GM19372 (cell line): ENCODE measurements around the gene PTPN6.

Source experiments
- ATAC-seq: cut with Tn5 transposase; IDR thresholded peaks from one replicate; pipeline ENCODE4 v1.9.1; 2021; ENCODE audit warnings: mild to moderate bottlenecking, low read depth, moderate library complexity; ENCODE audit not compliant: unreplicated experiment

PTPN6 gene

DNA sequence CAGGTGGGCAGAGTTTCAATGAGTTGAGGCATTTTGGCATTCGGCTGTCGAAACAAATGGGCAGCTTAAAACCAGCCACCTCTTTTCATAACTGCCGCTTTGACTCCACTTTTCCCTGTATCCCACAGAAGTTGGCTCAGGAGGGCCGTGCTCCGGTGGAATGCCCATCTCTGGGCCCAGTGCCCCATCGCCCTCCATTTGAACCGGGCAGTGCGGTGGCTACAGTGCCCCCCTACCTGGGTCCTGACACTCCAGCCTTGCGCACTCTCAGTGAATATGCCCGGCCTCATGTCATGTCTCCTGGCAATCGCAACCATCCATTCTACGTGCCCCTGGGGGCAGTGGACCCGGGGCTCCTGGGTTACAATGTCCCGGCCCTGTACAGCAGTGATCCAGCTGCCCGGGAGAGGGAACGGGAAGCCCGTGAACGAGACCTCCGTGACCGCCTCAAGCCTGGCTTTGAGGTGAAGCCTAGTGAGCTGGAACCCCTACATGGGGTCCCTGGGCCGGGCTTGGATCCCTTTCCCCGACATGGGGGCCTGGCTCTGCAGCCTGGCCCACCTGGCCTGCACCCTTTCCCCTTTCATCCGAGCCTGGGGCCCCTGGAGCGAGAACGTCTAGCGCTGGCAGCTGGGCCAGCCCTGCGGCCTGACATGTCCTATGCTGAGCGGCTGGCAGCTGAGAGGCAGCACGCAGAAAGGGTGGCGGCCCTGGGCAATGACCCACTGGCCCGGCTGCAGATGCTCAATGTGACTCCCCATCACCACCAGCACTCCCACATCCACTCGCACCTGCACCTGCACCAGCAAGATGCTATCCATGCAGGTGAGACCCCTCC is 12.6 kb upstream of the PTPN6 start:
- ATAC-seq = no peak

DNA sequence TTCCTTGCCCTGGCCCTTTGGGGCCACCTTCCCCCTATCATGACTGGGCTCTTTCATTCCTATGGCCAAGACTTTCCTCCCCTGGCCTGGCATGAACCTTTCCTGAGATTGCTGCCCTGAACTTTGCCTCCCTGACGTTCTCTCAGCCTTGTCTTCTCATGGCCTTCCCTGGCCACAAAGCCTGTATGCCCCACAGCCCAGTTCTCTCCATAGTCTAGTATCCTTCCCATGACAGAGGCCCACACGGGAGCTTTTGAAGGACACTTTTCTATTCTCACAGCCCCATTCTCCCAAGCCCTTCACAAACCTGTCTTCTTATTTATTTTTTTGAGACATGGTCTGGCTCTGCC is 12.0 kb upstream of the PTPN6 start:
- ATAC-seq = no peak

DNA sequence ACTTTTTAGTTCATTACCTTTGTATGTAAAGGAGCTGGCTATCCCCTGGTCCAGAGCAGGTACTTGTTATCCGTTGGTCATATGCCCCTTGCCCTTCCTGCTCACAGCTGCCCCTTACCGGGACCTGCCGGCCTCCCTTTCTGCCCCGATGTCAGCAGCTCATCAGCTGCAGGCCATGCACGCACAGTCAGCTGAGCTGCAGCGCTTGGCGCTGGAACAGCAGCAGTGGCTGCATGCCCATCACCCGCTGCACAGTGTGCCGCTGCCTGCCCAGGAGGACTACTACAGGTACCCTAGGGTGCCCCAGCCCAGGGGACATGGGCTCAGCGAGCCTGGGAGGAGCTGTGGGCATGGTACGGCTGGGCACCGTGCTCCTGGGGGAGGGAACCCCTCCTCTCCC is 9.9 kb upstream of the PTPN6 start:
- no peak for ATAC-seq

DNA sequence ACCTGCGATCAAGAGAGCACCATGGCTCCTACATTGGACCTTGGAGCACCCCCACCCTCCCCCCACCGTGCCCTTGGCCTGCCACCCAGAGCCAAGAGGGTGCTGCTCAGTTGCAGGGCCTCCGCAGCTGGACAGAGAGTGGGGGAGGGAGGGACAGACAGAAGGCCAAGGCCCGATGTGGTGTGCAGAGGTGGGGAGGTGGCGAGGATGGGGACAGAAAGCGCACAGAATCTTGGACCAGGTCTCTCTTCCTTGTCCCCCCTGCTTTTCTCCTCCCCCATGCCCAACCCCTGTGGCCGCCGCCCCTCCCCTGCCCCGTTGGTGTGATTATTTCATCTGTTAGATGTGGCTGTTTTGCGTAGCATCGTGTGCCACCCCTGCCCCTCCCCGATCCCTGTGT is 9.4 kb upstream of the PTPN6 start:
- ATAC-seq = no peak

DNA sequence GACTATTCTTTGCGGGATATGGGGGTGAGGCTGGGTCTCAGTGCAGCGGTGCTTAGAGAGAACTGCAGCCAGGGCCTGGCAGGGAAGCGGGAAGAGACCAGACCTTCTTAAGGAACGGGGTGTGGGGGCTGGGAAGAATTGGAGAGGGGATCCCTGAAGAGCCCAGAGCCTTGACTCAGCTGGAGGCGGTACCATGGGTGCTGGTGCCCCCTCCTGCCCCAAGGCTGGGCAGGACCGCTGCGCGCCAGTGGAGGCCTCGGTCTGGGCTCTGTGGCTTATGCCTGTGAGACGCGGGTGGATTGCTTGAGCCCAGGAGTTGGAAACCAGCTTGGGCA is 8.9 kb upstream of the PTPN6 start:
- ATAC-seq = no peak

DNA sequence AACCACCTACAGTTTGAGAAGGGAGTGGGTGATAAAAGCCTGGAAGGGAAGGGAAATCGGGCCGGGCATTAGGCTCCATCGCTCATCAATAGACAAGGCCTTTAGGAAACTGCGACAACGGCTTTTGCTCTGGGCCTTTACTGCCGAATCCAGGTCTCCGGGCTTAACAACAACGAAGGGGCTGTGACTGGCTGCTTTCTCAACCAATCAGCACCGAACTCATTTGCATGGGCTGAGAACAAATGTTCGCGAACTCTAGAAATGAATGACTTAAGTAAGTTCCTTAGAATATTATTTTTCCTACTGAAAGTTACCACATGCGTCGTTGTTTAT is 7.8 kb upstream of the PTPN6 start:
- ATAC-seq = peak; percentile 17

DNA sequence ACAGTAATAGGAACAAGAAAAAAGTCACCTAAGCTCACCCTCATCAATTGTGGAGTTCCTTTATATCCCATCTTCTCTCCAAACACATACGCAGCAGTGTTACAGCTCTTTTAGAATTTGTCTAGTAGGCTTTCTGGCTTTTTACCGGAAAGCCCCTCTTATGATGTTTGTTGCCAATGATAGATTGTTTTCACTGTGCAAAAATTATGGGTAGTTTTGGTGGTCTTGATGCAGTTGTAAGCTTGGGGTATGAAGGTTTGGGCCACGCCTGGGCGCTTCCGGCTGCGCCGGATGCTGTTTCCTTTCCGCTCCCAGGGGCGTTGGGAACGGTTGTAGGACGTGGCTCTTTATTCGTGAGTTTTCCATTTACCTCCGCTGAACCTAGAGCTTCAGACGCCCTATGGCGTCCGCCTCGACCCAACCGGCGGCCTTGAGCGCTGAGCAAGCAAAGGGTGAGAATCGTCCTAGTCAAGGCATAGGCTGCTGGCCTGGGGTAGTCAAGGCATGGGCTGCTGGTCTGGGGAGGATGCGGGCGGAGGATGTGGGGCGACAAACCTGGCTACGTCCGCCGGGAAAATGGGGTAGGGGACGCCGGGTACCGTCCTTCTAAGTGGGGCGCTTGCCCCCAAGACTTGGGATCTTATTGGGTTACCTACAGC is 7.3 kb upstream of the PTPN6 start, which contains the start of the genes C12orf57 and RNU7-1:
Gene C12orf57 (plus strand): TSS at position 301 of the 659 bp plus-strand sequence. CDS start 100 bp downstream, at position 401.
Gene RNU7-1 (plus strand): TSS at position 95 of the 659 bp plus-strand sequence.
- peak; percentile 48 for ATAC-seq

DNA sequence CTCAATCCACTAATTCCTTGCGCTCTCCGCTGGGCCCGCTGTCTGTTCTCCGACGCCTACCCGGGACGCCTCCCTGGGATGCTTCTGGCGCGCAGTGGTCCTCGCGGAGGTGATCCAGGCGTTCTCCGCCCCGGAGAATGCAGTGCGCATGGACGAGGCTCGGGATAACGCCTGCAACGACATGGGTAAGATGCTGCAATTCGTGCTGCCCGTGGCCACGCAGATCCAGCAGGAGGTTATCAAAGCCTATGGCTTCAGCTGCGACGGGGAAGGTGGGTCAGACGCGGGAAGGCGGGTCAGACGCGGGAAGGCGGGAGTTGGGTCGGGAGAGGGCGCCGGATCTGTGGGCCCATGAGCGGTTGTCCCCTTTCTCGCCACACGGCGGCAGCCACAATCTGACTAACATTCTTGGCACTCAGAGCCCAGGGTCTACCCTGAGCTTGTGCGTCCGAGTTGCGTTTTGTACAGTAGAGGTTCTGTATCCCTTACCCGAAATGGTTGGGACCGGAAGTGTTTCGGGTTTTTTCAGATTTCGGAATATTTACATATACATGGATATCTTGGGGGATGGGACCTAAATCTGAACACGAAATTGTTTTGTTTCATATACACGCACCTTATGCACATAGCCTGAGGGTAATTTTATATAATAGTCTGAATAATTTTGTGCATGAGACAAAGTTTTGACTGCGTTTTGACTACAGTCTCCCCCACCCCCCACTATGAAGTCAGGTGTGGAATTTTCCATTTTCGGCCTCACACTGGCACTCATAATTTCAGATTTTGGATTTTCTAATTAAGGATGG is 6.6 kb upstream of the PTPN6 start:
- peak; percentile 35 for ATAC-seq

DNA sequence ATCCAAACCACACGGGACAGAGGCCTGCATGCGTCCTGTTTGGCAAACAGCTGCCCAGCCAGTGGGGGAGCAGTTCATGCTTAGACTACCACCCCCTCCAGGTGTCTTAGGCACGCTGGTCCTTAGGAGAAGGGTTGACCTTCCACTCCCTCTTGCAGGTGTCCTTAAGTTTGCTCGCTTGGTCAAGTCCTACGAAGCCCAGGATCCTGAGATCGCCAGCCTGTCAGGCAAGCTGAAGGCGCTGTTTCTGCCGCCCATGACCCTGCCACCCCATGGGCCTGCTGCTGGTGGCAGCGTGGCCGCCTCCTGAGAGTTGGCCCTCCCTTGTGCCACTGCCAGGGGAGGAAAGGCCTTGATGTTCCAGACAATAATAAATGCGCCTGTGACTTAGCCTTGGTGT is 5.5 kb upstream of the PTPN6 start:
- no peak for ATAC-seq

DNA sequence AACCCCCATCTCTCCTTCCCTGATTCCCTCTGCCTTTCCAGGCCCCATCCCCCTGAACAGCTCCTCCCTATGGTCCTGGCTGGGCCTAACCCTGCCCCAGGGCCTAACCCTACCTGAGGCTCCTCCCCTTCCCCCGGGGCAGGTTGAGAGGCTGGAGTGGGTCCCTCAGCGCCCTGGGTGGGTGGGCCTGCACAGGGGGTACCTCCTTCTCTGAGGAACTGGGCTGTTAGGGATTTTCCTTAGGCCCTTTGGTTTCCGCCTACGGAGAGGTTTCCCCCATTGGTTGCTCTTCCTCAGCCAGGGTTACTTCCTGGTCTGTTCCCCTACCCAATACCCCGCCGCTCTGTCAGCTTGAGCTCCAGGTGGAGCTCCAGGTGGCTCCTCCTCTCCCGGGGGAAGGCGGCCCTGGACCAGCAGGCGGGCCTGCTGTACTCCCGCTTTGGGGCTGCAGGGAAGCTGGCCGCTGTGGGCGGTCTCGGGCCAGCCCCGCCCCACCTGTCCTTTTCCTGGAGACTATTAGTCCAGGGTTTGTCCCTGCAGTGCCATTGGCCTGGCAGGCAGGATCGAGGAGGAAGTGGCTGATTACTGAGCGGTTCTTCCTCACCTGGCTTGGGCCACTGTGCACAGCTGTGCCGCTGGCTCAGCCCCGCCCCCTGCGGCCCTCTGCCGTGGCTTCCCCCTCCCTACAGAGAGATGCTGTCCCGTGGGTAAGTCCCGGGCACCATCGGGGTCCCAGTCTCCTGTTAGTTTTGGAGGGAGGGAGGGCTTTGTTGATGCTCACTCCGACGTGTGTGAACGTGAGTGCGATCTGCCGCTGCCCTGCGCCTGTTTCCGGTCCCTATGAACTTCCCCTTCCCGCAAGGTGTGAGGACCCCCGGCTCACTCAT is 4.9 kb upstream of the PTPN6 start:
- ATAC-seq = no peak

DNA sequence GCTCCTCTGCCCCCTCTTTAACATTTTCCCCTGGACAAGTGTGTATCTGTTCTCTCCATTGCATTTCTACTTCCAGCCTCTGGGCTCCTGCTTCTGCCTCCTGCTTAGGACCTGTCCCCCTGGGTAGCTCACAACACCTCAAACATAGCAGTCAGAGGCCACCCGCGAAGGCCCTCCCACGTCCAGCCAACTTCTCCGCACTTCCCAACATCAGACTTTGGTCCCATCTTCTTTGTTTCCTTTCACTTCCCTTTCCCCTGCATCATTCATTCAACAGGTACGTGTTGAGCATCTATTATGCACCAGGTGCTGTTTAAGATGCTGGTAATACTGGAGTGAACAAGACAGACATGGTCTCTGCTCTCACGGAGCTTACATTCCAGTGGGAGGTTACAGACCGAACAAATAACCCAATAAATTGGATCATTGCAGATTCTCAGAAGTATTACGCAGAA is 4.2 kb upstream of the PTPN6 start:
- no peak for ATAC-seq

DNA sequence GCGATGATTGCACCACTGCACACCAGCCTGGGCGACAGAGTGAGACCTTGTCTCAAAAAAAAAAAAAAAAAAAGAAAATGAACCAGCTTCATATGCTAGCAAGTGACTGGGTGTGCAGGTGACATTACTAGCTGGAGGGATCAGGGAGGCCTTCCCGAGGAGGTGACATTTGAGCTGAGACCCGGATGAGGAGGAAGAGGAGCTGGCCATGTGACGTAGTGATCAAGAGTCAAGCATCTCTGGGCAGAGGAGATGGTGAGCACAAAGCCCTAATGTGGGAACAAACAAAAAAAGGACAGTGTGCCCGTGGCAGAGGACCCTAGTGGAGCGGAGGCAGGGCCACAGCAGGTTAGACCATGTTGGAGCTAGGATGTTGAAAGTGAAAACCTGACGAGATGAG is 3.5 kb upstream of the PTPN6 start:
- no peak for ATAC-seq

DNA sequence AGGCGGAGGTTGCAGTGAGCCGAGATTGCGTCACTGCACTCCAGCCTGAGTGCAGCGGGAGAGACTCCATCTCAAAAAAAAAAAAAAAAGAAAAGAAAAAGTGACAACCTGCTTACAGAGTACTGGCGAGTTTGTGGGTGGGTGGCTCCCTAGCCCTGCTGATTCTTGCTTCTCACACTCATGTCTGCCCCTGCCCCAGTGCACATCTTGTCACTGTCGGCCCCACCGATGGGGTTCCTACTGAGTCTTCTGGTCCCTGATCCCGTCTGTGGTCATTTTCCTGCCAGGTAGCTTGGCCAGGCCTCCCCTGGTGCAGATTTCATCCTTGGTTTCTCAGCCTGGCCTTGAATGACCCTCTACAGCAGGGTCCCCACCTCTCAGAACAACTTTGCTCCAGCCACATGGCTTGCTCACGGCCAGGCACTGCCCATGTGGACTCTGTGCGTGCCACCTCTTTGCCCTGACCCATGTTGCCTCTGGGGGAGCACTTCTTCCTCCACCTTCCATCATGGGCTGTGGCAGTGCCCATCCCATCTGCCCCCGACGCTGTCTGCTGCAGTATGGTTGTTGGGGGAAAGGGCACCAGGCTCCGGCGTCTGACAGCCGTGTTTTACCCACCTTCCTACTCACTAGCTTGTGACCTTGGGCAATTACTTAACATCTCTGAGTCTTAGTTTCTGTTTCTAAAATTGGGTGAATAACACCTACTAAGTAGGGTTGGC is 2.1 kb upstream of the PTPN6 start:
- no peak for ATAC-seq

DNA sequence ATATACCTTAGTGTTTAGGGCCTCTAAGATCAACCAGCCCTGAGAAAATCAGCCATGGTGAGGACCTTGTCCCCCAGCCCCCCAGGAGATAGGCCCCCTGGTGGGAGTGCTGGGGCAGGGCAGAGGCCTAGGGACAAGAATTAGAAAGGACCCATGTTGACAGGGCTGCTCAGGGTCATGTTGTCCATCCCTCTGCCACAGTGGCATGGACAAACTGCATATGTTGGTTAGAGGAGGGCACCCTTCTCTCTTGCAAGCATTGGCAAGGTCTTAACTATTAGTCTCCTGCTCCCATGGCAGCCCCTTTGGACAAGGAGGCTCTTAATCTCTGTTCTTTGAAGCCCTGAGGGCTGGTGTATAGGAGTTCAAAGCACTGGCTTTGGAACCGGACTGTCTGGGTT is 755 bp upstream of the PTPN6 start:
- no peak for ATAC-seq

DNA sequence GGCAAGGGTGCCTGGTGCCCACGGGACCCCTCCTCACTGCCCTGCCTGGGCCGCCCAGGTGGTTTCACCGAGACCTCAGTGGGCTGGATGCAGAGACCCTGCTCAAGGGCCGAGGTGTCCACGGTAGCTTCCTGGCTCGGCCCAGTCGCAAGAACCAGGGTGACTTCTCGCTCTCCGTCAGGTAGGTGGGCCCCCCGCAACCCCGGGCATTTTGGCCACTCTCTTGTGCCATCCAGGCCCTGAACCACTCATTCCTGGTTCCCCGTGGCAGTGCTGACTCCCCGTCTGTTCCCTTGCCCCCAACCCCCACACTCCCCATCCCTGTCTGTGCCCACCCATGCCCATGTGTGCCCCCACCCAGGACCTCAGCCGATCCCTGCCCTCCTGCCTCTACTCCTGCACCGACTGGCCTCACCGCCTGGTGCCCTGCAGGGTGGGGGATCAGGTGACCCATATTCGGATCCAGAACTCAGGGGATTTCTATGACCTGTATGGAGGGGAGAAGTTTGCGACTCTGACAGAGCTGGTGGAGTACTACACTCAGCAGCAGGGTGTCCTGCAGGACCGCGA is 480 bp downstream of the PTPN6 start:
- no peak for ATAC-seq

DNA sequence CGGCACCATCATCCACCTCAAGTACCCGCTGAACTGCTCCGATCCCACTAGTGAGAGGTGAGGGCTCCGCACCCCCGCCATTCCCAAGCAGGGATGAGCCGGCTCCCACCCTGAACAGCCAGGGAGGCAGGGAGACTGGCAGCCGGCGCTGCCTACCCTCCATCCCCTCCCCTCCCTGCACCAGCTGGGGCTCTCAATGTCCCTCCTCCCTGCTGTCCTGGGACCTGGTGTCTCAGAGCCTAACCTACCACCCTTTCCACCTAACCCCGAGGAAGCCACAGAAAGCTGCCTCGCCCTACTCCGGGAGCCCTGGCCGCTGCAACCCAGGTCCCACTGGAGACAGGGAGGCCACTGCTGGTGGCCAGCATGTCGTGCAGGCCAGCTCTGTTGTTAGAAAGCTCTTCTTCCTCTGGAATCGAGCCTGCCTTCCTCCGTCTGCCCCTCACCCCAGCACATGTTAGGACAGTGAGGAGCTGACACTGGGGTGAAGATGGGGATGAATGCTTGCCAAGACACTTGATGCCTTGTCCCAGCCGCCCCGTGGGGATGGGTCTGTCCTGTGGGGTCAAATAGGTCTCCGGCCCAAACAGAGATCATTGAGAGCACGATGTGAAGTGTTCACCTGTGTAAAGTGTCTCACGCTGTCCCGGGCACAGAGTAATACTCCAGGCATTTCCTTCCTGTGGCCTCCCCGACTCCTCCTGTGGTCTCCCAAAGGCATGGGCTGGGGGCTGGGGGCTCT is 1.1 kb downstream of the PTPN6 start:
- no peak for ATAC-seq

DNA sequence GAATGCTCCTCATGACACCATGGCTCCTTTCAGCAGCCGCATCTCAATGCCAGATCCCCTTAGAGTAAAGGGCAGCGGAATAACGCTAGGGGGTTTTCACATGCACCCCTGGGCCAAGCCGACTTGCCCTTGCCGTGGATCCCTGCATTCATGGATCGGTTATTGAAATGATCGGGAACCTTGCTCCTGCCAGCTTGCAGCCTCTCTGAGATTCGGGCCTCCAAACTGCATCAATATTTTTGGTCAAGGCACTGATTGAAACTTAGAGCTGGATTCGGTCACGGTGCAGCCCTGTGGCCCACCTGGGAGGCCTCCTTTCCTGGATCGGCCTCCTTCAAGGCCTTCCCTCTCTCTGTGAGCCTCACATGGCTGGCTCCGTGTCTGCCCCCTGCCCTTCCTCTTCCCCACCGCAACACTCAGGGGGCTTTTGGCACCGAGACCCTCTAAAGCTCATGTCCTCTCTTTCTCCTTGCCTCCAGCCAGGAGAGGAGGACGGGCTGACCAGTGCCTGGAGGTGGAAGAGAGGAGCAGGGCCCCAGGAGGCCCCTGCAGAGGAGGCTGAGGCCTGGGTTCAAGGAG is 1.8 kb downstream of the PTPN6 start:
- no peak for ATAC-seq
